Trophoblast cell (in vitro differentiated cells and primary cell): ENCODE data around the gene CYB561D1.

Experiments used
- DNase-seq, 2 donors: peaks; one replicate each; pipeline ENCODE4 v3.0.0-alpha.2; 2016
- H2AFZ ChIP-seq: 2 replicates; pipeline ENCODE4 v1.6.1; 2013; ENCODE audit warnings: low read length, moderate library complexity, mild to moderate bottlenecking; ENCODE audit not compliant: insufficient read depth, poor library complexity
- H2AK5ac ChIP-seq: 2 replicates; pipeline ENCODE4 v1.6.1; 2013; ENCODE audit warnings: mild to moderate bottlenecking, low read length
- H2BK120ac ChIP-seq: 2 replicates; pipeline ENCODE4 v1.6.1; 2013; ENCODE audit warnings: low read length, mild to moderate bottlenecking, moderate library complexity; ENCODE audit not compliant: insufficient read depth, poor library complexity
- H2BK12ac ChIP-seq: 2 replicates; pipeline ENCODE4 v1.6.1; 2013; ENCODE audit warnings: mild to moderate bottlenecking, low read length, moderate library complexity
- H2BK5ac ChIP-seq: 2 replicates; pipeline ENCODE4 v1.6.1; 2013; ENCODE audit warnings: low read length, low read depth, moderate library complexity, mild to moderate bottlenecking; ENCODE audit not compliant: poor library complexity
- H3K14ac ChIP-seq: 2 replicates; pipeline ENCODE4 v1.6.1; 2013; ENCODE audit warnings: mild to moderate bottlenecking, low read length
- H3K18ac ChIP-seq: 2 replicates; pipeline ENCODE4 v1.6.1; 2013; ENCODE audit warnings: mild to moderate bottlenecking, low read length
- H3K23ac ChIP-seq: 2 replicates; pipeline ENCODE4 v1.6.1; 2013; ENCODE audit warnings: low read length
- H3K27ac ChIP-seq: 2 replicates; pipeline ENCODE4 v1.5.1; 2013; ENCODE audit warnings: low read depth, mild to moderate bottlenecking, inconsistent platforms, low read length, moderate library complexity
- H3K27me3 ChIP-seq: 2 replicates; pipeline ENCODE4 v1.6.1; 2013; ENCODE audit warnings: inconsistent platforms, mild to moderate bottlenecking, low read length, moderate library complexity; ENCODE audit not compliant: insufficient read depth
- H3K36me3 ChIP-seq, 2 experiments: 1 replicate in 1 of 2; 2 replicates in 1 of 2; pipeline ENCODE4 v1.6.1; 2013; ENCODE audit warnings: low read length in 2 of 2, mild to moderate bottlenecking in 2 of 2, moderate library complexity in 1 of 2; ENCODE audit not compliant: insufficient read depth in 2 of 2, control insufficient read depth in 1 of 2
- H3K4ac ChIP-seq: 2 replicates; pipeline ENCODE4 v1.6.1; 2013; ENCODE audit warnings: low read depth, mild to moderate bottlenecking, low read length, moderate library complexity
- H3K4me1 ChIP-seq, 2 experiments: 1 replicate in 1 of 2; 2 replicates in 1 of 2; pipeline ENCODE4 v1.6.1; 2013; ENCODE audit warnings: low read length in 2 of 2, mild to moderate bottlenecking in 2 of 2, moderate library complexity in 1 of 2; ENCODE audit not compliant: insufficient read depth in 2 of 2, control insufficient read depth in 1 of 2
- H3K4me2 ChIP-seq: 2 replicates; pipeline ENCODE4 v1.6.1; 2013; ENCODE audit warnings: inconsistent platforms, mild to moderate bottlenecking, low read length, moderate library complexity
- H3K4me3 ChIP-seq: 2 replicates; pipeline ENCODE4 v1.5.1; 2013; ENCODE audit warnings: mild to moderate bottlenecking, low read depth, low read length, inconsistent platforms
- H3K79me1 ChIP-seq: one replicate; pipeline ENCODE4 v1.6.1; 2013; ENCODE audit warnings: low read length
- H3K79me2 ChIP-seq: 2 replicates; pipeline ENCODE4 v1.6.1; 2013; ENCODE audit warnings: low read length, mild to moderate bottlenecking; ENCODE audit not compliant: control insufficient read depth, insufficient read depth, poor library complexity
- H3K9ac ChIP-seq: 2 replicates; pipeline ENCODE4 v1.6.1; 2013; ENCODE audit warnings: mild to moderate bottlenecking, low read length
- H3K9me3 ChIP-seq: 2 replicates; pipeline ENCODE4 v1.6.1; 2013; ENCODE audit warnings: low read depth, mild to moderate bottlenecking, control low read depth, inconsistent platforms, low read length; ENCODE audit not compliant: insufficient read depth
- H4K12ac ChIP-seq: 2 replicates; pipeline ENCODE4 v1.6.1; 2013; ENCODE audit warnings: low read depth, mild to moderate bottlenecking, low read length, moderate library complexity
- H4K8ac ChIP-seq: 2 replicates; pipeline ENCODE4 v1.6.1; 2013; ENCODE audit warnings: low read depth, mild to moderate bottlenecking, low read length, moderate library complexity
- H4K91ac ChIP-seq: one replicate; pipeline ENCODE4 v1.6.1; 2013; ENCODE audit warnings: low read depth, mild to moderate bottlenecking, low read length, moderate library complexity
- WGBS: extraction: QIAGEN DNeasy Blood & Tissue Kit; methylation state at CpG from one replicate; pipeline ENCODE4 v1.1.7; 2013; ENCODE audit warnings: missing lambda C conversion rate; ENCODE audit not compliant: insufficient read length, insufficient coverage; ENCODE audit errors: extremely low coverage; 5-methylcytosine and 5-hydroxymethylcytosine counted together

Gene CYB561D1

DNA sequence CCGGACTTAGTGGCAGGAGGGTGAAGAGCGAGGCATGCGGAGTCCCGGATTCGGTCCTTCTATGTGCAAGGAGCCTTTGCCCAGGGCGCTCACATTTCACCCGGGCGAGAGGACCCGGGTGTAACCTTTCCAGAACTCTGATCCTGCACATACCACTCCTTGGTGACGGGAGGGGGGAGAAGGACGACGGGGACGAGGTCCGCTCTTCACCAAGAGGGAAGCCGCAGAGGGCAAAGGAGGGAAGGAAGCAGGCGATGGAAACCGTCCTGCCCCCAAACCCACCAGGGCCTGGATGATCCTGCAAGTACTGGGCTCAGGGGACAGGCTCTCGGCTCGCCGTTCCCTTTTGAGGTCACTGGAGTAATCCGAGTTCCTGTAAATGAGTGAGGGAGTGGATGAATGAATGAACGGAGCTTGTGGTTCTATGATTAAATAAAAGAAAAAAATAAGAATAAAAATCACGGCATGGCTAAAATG lies 26.6 kb upstream of the CYB561D1 start:
- no peak overlapping the region for H3K4ac ChIP-seq
- 100% methylated on average over 1 of the region's 23 CpGs for WGBS
- peaks cover 8 to 10% of the 10 kb centered on the region in 2 experiments for H3K4me1 ChIP-seq
- no peak overlapping the region for H3K9ac ChIP-seq
- peaks cover 34% of the 10 kb centered on the region for H3K27me3 ChIP-seq
- H3K4me2 ChIP-seq = peak overlapping the region; percentile 9
- no peak overlapping the region for H4K12ac ChIP-seq
- H2AK5ac ChIP-seq = no peak overlapping the region
- H3K36me3 ChIP-seq = no peaks in the 10 kb centered on the region
- no peak overlapping the region for H3K18ac ChIP-seq
- H2BK12ac ChIP-seq = no peak overlapping the region
- no peaks in the 10 kb centered on the region for H3K9me3 ChIP-seq
- no peak overlapping the region for H3K4me3 ChIP-seq
- no peak overlapping the region for H2BK120ac ChIP-seq
- H4K8ac ChIP-seq = no peak overlapping the region
- H3K79me1 ChIP-seq = no peaks in the 10 kb centered on the region
- H3K14ac ChIP-seq = no peak overlapping the region
- H3K79me2 ChIP-seq = no peaks in the 10 kb centered on the region
- H2BK5ac ChIP-seq = no peak overlapping the region
- H3K27ac ChIP-seq = no peak overlapping the region
- H3K23ac ChIP-seq = no peak overlapping the region
- no peak overlapping the region for H4K91ac ChIP-seq
- no peak for DNase-seq
- no peak overlapping the region for H2AFZ ChIP-seq

DNA sequence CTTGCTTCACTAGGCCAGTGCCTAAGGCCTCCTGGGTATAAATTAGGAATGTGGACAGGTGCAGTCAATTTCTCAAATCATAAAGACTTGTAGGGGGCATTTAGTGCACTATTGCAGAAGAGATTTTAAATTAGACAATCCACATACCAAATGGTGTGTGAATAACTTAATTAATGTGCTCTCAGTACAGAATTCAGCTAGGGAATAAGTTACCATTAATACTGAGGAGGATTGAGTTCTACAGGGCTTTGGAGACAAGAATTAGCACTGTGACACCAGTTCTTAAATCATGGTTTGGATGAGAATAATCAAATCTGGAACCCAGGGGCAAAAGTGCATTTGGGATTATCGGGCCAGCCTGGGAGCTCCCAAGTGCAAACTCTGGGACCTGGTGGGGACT lies 25.8 kb upstream of the CYB561D1 start:
- Histone ChIP-seq H3K14ac (no peak overlapping the region), H2BK12ac (no peak overlapping the region), H3K9ac (no peak overlapping the region), H3K27me3 (peaks cover 34% of the 10 kb centered on the region), H2AK5ac (no peak overlapping the region), H3K23ac (no peak overlapping the region), H3K27ac (no peak overlapping the region), H4K12ac (no peak overlapping the region), H2BK120ac (no peak overlapping the region), H3K79me1 (no peaks in the 10 kb centered on the region), H3K4ac (no peak overlapping the region), H3K9me3 (no peaks in the 10 kb centered on the region), H3K4me3 (no peak overlapping the region), H4K91ac (no peak overlapping the region), H3K18ac (no peak overlapping the region), H3K4me2 (no peak overlapping the region), H4K8ac (no peak overlapping the region), H3K4me1 (peaks cover 8 to 10% of the 10 kb centered on the region in 2 experiments), H3K79me2 (no peaks in the 10 kb centered on the region), H3K36me3 (no peaks in the 10 kb centered on the region), H2AFZ (no peak overlapping the region), H2BK5ac (no peak overlapping the region)
- DNase-seq = no peak
- WGBS = no CpG with 5 or more reads among the region's 1 CpG

DNA sequence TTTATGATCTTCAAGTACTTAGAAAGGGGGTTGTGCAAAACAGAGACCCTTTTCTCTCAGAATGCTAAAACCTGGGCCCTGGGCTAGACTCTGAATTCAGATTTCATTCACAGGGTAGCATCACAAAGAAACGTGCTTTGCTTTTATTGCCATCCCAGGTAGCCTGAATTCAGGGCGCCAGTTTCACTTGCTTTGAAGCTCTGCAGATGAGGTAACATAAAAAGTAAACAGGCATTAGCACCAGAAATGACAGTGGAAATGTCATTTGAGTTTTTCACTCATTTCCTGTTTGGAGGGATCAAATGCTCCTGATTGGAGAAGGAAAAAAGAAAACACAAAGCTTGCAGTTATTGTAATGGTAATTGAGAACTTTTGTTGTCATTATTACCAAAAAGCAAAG lies 25.0 kb upstream of the CYB561D1 start:
- WGBS = no CpG with 5 or more reads among the region's 2 CpGs
- Histone ChIP-seq H3K4me2 (no peak overlapping the region), H2BK12ac (no peak overlapping the region), H3K79me1 (no peaks in the 10 kb centered on the region), H3K23ac (no peak overlapping the region), H3K9me3 (no peaks in the 10 kb centered on the region), H2BK5ac (no peak overlapping the region), H3K18ac (no peak overlapping the region), H4K8ac (no peak overlapping the region), H3K4ac (no peak overlapping the region), H3K79me2 (no peaks in the 10 kb centered on the region), H3K14ac (no peak overlapping the region), H4K91ac (no peak overlapping the region), H3K36me3 (no peaks in the 10 kb centered on the region), H3K4me1 (peaks cover 8 to 10% of the 10 kb centered on the region in 2 experiments), H3K27ac (no peak overlapping the region), H2BK120ac (no peak overlapping the region), H3K27me3 (peaks cover 34% of the 10 kb centered on the region), H3K4me3 (no peak overlapping the region), H4K12ac (no peak overlapping the region), H3K9ac (no peak overlapping the region), H2AK5ac (no peak overlapping the region), H2AFZ (no peak overlapping the region)
- DNase-seq = no peak

DNA sequence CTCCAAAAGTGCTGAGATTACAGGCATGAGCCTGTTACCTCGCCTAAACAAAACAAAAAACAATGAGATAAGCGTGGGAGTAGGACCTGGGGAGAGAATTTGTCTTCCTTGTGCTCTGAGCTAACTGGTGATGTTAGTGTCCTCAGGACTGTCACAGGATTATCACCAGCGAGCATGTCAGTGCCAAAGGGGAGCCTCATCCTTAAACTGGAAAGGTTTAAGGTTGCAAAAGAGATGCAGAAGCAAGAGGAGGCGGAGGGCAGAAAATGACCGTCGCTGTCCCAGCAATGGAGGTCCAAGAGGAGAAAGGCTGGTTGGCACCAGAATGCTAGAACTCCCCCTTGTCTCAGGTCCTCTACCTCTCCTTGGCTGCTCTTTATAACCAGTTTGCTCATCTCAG lies 23.6 kb upstream of the CYB561D1 start:
- H2BK5ac ChIP-seq = no peak overlapping the region
- peaks cover 28% of the 10 kb centered on the region for H3K27me3 ChIP-seq
- no peak overlapping the region for H4K12ac ChIP-seq
- H2AFZ ChIP-seq = no peak overlapping the region
- no peak overlapping the region for H3K18ac ChIP-seq
- H3K27ac ChIP-seq = no peak overlapping the region
- no peak overlapping the region for H2BK120ac ChIP-seq
- no peaks in the 10 kb centered on the region for H3K79me2 ChIP-seq
- no peak overlapping the region for H3K4me2 ChIP-seq
- H3K9me3 ChIP-seq = no peaks in the 10 kb centered on the region
- H3K4me1 ChIP-seq = peaks cover 8 to 10% of the 10 kb centered on the region in 2 experiments
- no peak for DNase-seq
- no peak overlapping the region for H3K4ac ChIP-seq
- no peak overlapping the region for H3K4me3 ChIP-seq
- H2BK12ac ChIP-seq = no peak overlapping the region
- no peak overlapping the region for H4K8ac ChIP-seq
- no peak overlapping the region for H3K23ac ChIP-seq
- no CpG with 5 or more reads among the region's 6 CpGs for WGBS
- no peak overlapping the region for H3K14ac ChIP-seq
- H3K79me1 ChIP-seq = no peaks in the 10 kb centered on the region
- no peaks in the 10 kb centered on the region for H3K36me3 ChIP-seq
- no peak overlapping the region for H2AK5ac ChIP-seq
- no peak overlapping the region for H4K91ac ChIP-seq
- H3K9ac ChIP-seq = no peak overlapping the region
